GM23338 (cell line): ENCODE data around the gene SMC1A. TPM values are rescaled to one million over a fixed set of nuclear protein-coding genes. Genes with fewer than 3 reads are reported as not detected.
A peak's percentile ranks its signal among the peaks of the same experiment; 100 is the strongest.

ENCODE experiments used
- ATAC-seq: fragments of 200-7000 bp; cut with Tn5 transposase; 3 replicates; pipeline ENCODE4 v1.9.1; 2020
- DNase-seq: peaks from one replicate; pipeline ENCODE4 v3.0.0-alpha.2; 2015; ENCODE audit warnings: low spot score
- H2AFZ ChIP-seq: fragments of 200-600 bp; sonication (generic); 2 replicates; pipeline ENCODE4 v1.8.0; 2016; ENCODE audit warnings: antibody characterized with exemption, mild to moderate bottlenecking, moderate library complexity
- H3F3A ChIP-seq: fragments of 200-600 bp; sonication (generic); replicated peaks from 2 replicates; pipeline ENCODE4 v1.8.0; 2017; ENCODE audit warnings: antibody characterized with exemption, mixed run types, low read depth
- H3K27ac ChIP-seq: fragments of 200-600 bp; sonication (generic); 2 replicates; pipeline ENCODE4 v1.6.1; 2016; ENCODE audit warnings: low read depth
- H3K27me3 ChIP-seq: fragments of 200-600 bp; sonication (generic); 2 replicates; pipeline ENCODE4 v1.8.0; 2016; ENCODE audit warnings: mild to moderate bottlenecking, mixed run types, moderate library complexity; ENCODE audit not compliant: insufficient read depth
- H3K36me3 ChIP-seq: fragments of 200-600 bp; sonication (generic); 2 replicates; pipeline ENCODE4 v1.8.0; 2016; ENCODE audit warnings: mild to moderate bottlenecking; ENCODE audit not compliant: insufficient read depth
- H3K4me1 ChIP-seq: fragments of 200-600 bp; sonication (generic); 2 replicates; pipeline ENCODE4 v1.8.0; 2016; ENCODE audit warnings: mild to moderate bottlenecking, moderate library complexity; ENCODE audit not compliant: insufficient read depth
- H3K4me2 ChIP-seq: fragments of 200-600 bp; sonication (generic); 2 replicates; pipeline ENCODE4 v1.7.1; 2017; ENCODE audit warnings: mixed run types
- H3K4me3 ChIP-seq: fragments of 200-600 bp; sonication (generic); 2 replicates; pipeline ENCODE4 v1.6.1; 2016; ENCODE audit warnings: mixed run types
- H3K79me2 ChIP-seq: fragments of 200-600 bp; sonication (generic); replicated peaks from 2 replicates; pipeline ENCODE4 v1.8.0; 2017; ENCODE audit warnings: mild to moderate bottlenecking; ENCODE audit not compliant: insufficient read depth
- H3K9me2 ChIP-seq: fragments of 200-600 bp; sonication (generic); 2 replicates; pipeline ENCODE4 v1.8.0; 2017; ENCODE audit not compliant: insufficient read depth
- H4K20me1 ChIP-seq: fragments of 200-600 bp; sonication (generic); replicated peaks from 2 replicates; pipeline ENCODE4 v1.8.0; 2017; ENCODE audit warnings: mild to moderate bottlenecking; ENCODE audit not compliant: insufficient read depth
- H3K27ac Mint-ChIP-seq: 2 replicates; pipeline ENCODE4 v1.8.0; 2020; ENCODE audit warnings: inconsistent platforms, mild to moderate bottlenecking, moderate library complexity, mixed read lengths
- H3K27me3 Mint-ChIP-seq: 3 replicates; pipeline ENCODE4 v1.8.0; 2022; ENCODE audit warnings: low read depth, mild to moderate bottlenecking, moderate library complexity, mixed read lengths, inconsistent platforms; ENCODE audit not compliant: insufficient read depth, poor library complexity
- H3K36me3 Mint-ChIP-seq: 3 replicates; pipeline ENCODE4 v1.8.0; 2021; ENCODE audit warnings: low read depth, mild to moderate bottlenecking, inconsistent platforms, moderate library complexity, mixed read lengths
- H3K4me1 Mint-ChIP-seq: 3 replicates; pipeline ENCODE4 v1.8.0; 2020; ENCODE audit warnings: mild to moderate bottlenecking, inconsistent platforms, mixed read lengths
- H3K4me3 Mint-ChIP-seq: 3 replicates; pipeline ENCODE4 v1.8.0; 2021; ENCODE audit warnings: moderate library complexity, mild to moderate bottlenecking, inconsistent platforms, mixed read lengths
- H3K9me3 Mint-ChIP-seq: 3 replicates; pipeline ENCODE4 v1.8.0; 2020; ENCODE audit warnings: moderate library complexity, mild to moderate bottlenecking, inconsistent platforms, mixed read lengths
- CREB1 ChIP-seq: fragments of 250-450 bp; sonication (Bioruptor Pico); IDR thresholded peaks from 2 replicates; pipeline ENCODE4 v1.5.0; 2020; ENCODE audit warnings: low read depth, mild to moderate bottlenecking, moderate library complexity
- CTCF ChIP-seq, 2 experiments: fragments of 200-600 bp in 1 of 2; sonication (generic) in 1 of 2; conservative IDR thresholded peaks; 2 replicates each; pipeline versions ENCODE4 v1.5.1 to v1.6.1; 2016 to 2017; ENCODE audit warnings: antibody characterized with exemption in 2 of 2, low read depth in 2 of 2, mild to moderate bottlenecking in 2 of 2, moderate library complexity in 1 of 2
- EZH2 ChIP-seq: fragments of 200-600 bp; sonication (generic); IDR thresholded peaks from one replicate; pipeline ENCODE4 v1.8.0; 2017; ENCODE audit warnings: antibody characterized with exemption, mild to moderate bottlenecking, low read depth; ENCODE audit not compliant: unreplicated experiment
- EZH2phosphoT487 ChIP-seq: fragments of 200-600 bp; sonication (generic); IDR thresholded peaks from one replicate; pipeline ENCODE4 v1.8.1; 2018; ENCODE audit warnings: antibody characterized with exemption; ENCODE audit not compliant: unreplicated experiment
- ZNF331 ChIP-seq: fragments of 250-450 bp; sonication (Bioruptor Pico); IDR thresholded peaks from 2 replicates; pipeline ENCODE4 v1.5.0; 2020; ENCODE audit warnings: low read depth, mild to moderate bottlenecking, moderate library complexity
- polyA plus RNA-seq: library from polyadenylated mRNA; unstranded; fragments of >200 nt; fragmentation: Nextera tagmentation; extraction: Ambion mirVana; gene quantifications from 2 replicates; pipeline ENCODE4 v1.2.1, GENCODE V29; 2016
- total RNA-seq: library from RNA; depleted of rRNA; stranded (reverse); fragments of >200 nt; shearing (Covaris generic); gene quantifications from 2 replicates; pipeline ENCODE4 v1.2.3, GENCODE V29; 2014

Gene SMC1A
- total and polyA plus RNA-seq, 2 experiments from 2014 or later = 63.3 to 69.0 TPM

GRCh38 chrX:53357799-53358530 is 64.5 kb downstream of the SMC1A start:
- Mint-ChIP-seq H3K4me3 (no peak overlapping the region), H3K36me3 (no peaks in the 10 kb centered on the region), H3K27me3 (peaks cover 1% of the 10 kb centered on the region), H3K9me3 (no peaks in the 10 kb centered on the region), H3K4me1 (peaks cover 3% of the 10 kb centered on the region), H3K27ac (no peak overlapping the region)
- Histone ChIP-seq H3F3A (no peaks in the 10 kb centered on the region), H3K79me2 (no peaks in the 10 kb centered on the region), H3K4me1 (no peaks in the 10 kb centered on the region), H3K27me3 (no peaks in the 10 kb centered on the region), H2AFZ (no peak overlapping the region), H3K9me2 (no peaks in the 10 kb centered on the region), H3K27ac (no peak overlapping the region), H3K36me3 (no peaks in the 10 kb centered on the region), H3K4me3 (no peak overlapping the region), H3K4me2 (no peak overlapping the region), H4K20me1 (no peaks in the 10 kb centered on the region)
- ATAC-seq (peak; percentile 44), DNase-seq (peak; percentile 78)
- no peak for TF ChIP-seq EZH2
- no peak for TF ChIP-seq EZH2phosphoT487

GRCh38 chrX:53356186-53356585 is 66.3 kb downstream of the SMC1A start:
- no peak overlapping the region for H3K4me3 ChIP-seq
- H3K4me1 ChIP-seq = no peaks in the 10 kb centered on the region
- H3K9me2 ChIP-seq = no peaks in the 10 kb centered on the region
- H3K27me3 ChIP-seq = no peaks in the 10 kb centered on the region
- no peaks in the 10 kb centered on the region for H3K79me2 ChIP-seq
- TF ChIP-seq CREB1 (CRISPR knock-in tag) = peak; percentile 59; the same call in 1 of the 2 replicates
- no peak for TF ChIP-seq ZNF331 (CRISPR knock-in tag)
- no peak overlapping the region for H3K4me2 ChIP-seq
- H3K27ac Mint-ChIP-seq = no peak overlapping the region
- H3K9me3 Mint-ChIP-seq = peaks cover 2% of the 10 kb centered on the region; the same call in 2 of the 3 replicates
- H3K27ac ChIP-seq = no peak overlapping the region
- H3K27me3 Mint-ChIP-seq = peaks cover 1% of the 10 kb centered on the region
- H3K4me1 Mint-ChIP-seq = peaks cover 3% of the 10 kb centered on the region
- H2AFZ ChIP-seq = no peak overlapping the region
- no peaks in the 10 kb centered on the region for H3K36me3 Mint-ChIP-seq
- H3K4me3 Mint-ChIP-seq = no peak overlapping the region
- no peaks in the 10 kb centered on the region for H3K36me3 ChIP-seq
- DNase-seq (peak; percentile 64), ATAC-seq (peak; percentile 45; the same call in 2 of the 3 replicates)
- H3F3A ChIP-seq = no peaks in the 10 kb centered on the region
- H4K20me1 ChIP-seq = no peaks in the 10 kb centered on the region

- no peak overlapping the region for H3K4me2 ChIP-seq
- H4K20me1 ChIP-seq = no peaks in the 10 kb centered on the region
- Mint-ChIP-seq H3K27ac (no peak overlapping the region), H3K36me3 (no peaks in the 10 kb centered on the region), H3K4me1 (peaks cover 3% of the 10 kb centered on the region), H3K4me3 (no peak overlapping the region), H3K9me3 (peaks cover 2% of the 10 kb centered on the region; the same call in 2 of the 3 replicates), H3K27me3 (peaks cover 1% of the 10 kb centered on the region)
- H2AFZ ChIP-seq = no peak overlapping the region
- ATAC-seq (no peak), DNase-seq (no peak)
- H3K4me1 ChIP-seq = no peaks in the 10 kb centered on the region
- H3F3A ChIP-seq = no peaks in the 10 kb centered on the region
- no peaks in the 10 kb centered on the region for H3K79me2 ChIP-seq
- no peaks in the 10 kb centered on the region for H3K36me3 ChIP-seq
- no peaks in the 10 kb centered on the region for H3K9me2 ChIP-seq
- TF ChIP-seq CTCF (conservative IDR thresholded peaks at IDR 0.05; ENCODE audit: low read depth in 2 of 2) (0 out of 4 replicates have a peak, but pooled peaks of 1 of the 2 experiments have one; percentile 15), ZNF331 (CRISPR knock-in tag) (no peak)
- no peak overlapping the region for H3K27ac ChIP-seq
- no peak overlapping the region for H3K4me3 ChIP-seq
- no peaks in the 10 kb centered on the region for H3K27me3 ChIP-seq
These were observed 67.8 kb downstream of the SMC1A start for GRCh38 chrX:53354669-53355068.
